Testis (tissue), 5 donors: Measurements from ENCODE around the gene SLC35B1. TPM values are rescaled to one million over a fixed set of nuclear protein-coding genes. Genes with fewer than 3 reads are reported as not detected.

Source experiments
- DNase-seq: peaks from one replicate; pipeline ENCODE4 v3.0.0-alpha.2; 2019
- H3K27ac ChIP-seq, 2 donors: fragments of 200-600 bp; sonication (generic); one replicate each; pipeline ENCODE4 v1.5.1; 2019
- H3K27me3 ChIP-seq: fragments of 200-600 bp; sonication (generic); one replicate; pipeline ENCODE4 v1.5.1; 2019
- H3K36me3 ChIP-seq: fragments of 200-600 bp; sonication (generic); one replicate; pipeline ENCODE4 v1.5.1; 2017; ENCODE audit warnings: low read depth; ENCODE audit errors: missing control alignments
- H3K4me1 ChIP-seq: fragments of 200-600 bp; sonication (generic); one replicate; pipeline ENCODE4 v1.5.1; 2019
- H3K4me3 ChIP-seq, 2 donors: fragments of 200-600 bp; sonication (generic); one replicate each; pipeline ENCODE4 v1.5.1; 2017 to 2019
- H3K9me3 ChIP-seq: fragments of 200-600 bp; sonication (generic); one replicate; pipeline ENCODE4 v1.5.1; 2017
- CTCF ChIP-seq, 3 experiments: fragments of 450-650 bp in 2 of 3; fragments of 200-600 bp in 1 of 3; sonication (generic) in 1 of 3; IDR thresholded peaks; one replicate each; pipeline ENCODE4 v1.5.1; 2016 to 2019; ENCODE audit warnings: antibody characterized with exemption in 3 of 3, mild to moderate bottlenecking in 2 of 3, moderate library complexity in 1 of 3
- POLR2A ChIP-seq: fragments of 450-650 bp; IDR thresholded peaks from one replicate; pipeline ENCODE4 v1.6.1; 2017; ENCODE audit warnings: antibody characterized with exemption, mild to moderate bottlenecking, moderate library complexity
- WGBS, 2 donors: methylation state at CpG; one replicate each; pipeline ENCODE4 v1.1.5; 2018; 5-methylcytosine and 5-hydroxymethylcytosine counted together
- intact Hi-C: fragments of 100-400 bp; cut with DNase I; formaldehyde crosslinking; loops from one replicate; pipeline ENCODE4 v1.15.1; 2023; ENCODE audit warnings: low total_unique reads
- long read RNA-seq, 2 donors: transcript quantifications; one replicate each; lab custom pipeline, GENCODE V29; 2026
- polyA plus RNA-seq: library from polyadenylated mRNA; stranded (reverse); fragments of 350-450 nt; fragmentation: Illumina TruSeq; extraction: RNeasy Lipid Tissue Mini Kit (QIAGEN cat#74804); gene quantifications from one replicate; pipeline ENCODE4 v1.2.3, GENCODE V29; 2014; ENCODE audit warnings: low read depth, low replicate concordance; ENCODE audit not compliant: insufficient read depth
- total RNA-seq, 2 donors: library from RNA; depleted of rRNA; stranded (reverse); fragments of >200 nt; gene quantifications; one replicate each; pipeline ENCODE4 v1.2.3, GENCODE V29; 2016

SLC35B1 gene
- total RNA-seq (10 to 100 TPM; 39.9 to 45.4 TPM), polyA plus RNA-seq (66.3 TPM)
- long read RNA-seq, donor 1, transcript SLC35B1-220 (9 exons, 1,611 nt), result major isoform, 13 of 30 reads
- long read RNA-seq, donor 1, partial matches to known transcripts, result 12 of 30 reads
- long read RNA-seq, donor 1, other reads (novel, unspliced or antisense), result 0 of 30 reads
- long read RNA-seq, donor 2, transcript SLC35B1-220 (9 exons, 1,611 nt), result major isoform, 8 of 16 reads
- long read RNA-seq, donor 2, partial matches to known transcripts, result 6 of 16 reads
- long read RNA-seq, donor 2, other reads (novel, unspliced or antisense), result 0 of 16 reads

- peak within 1 kb of the TSS; percentile 94 to 97 for H3K27ac ChIP-seq
- H3K9me3 ChIP-seq, result no peaks in the 10 kb centered on the region
- H3K4me1 ChIP-seq, result peaks cover 16% of the 10 kb centered on the region
- TF ChIP-seq CTCF (IDR thresholded peaks at IDR 0.05) (peak; percentile 64 to 82 (median 70)), POLR2A (no peak)
- intact Hi-C loops, result loop anchor here (5.0 kb wide), 1 partner anchor 69 kb away; no protein-coding TSS in a partner anchor
- 1 to 2% methylated on average over 34 to 53 of the region's 53 CpGs for WGBS, 2 donors
- H3K36me3 ChIP-seq, result no peaks in the 10 kb centered on the region
- peak; percentile 100 for DNase-seq
- no peaks in the 10 kb centered on the region for H3K27me3 ChIP-seq
- peak within 1 kb of the TSS; percentile 86 to 87 for H3K4me3 ChIP-seq
Observed at GRCh38 chr17:49707608-49708514, at the start of gene SLC35B1. Gene SLC35B1, minus strand, starts transcription at chr17:49707964. Its CDS starts 131 bp downstream, at chr17:49707833.

GRCh38 chr17:49757151-49757777, 49.5 kb upstream of the SLC35B1 start:
- Histone ChIP-seq H3K27me3 (no peaks in the 10 kb centered on the region), H3K4me1 (peaks cover 12% of the 10 kb centered on the region), H3K4me3 (no peak overlapping the region), H3K9me3 (no peaks in the 10 kb centered on the region), H3K27ac (no peak overlapping the region), H3K36me3 (no peaks in the 10 kb centered on the region)
- no peak for DNase-seq
- TF ChIP-seq POLR2A, result no peak
- no peak for TF ChIP-seq CTCF (IDR thresholded peaks at IDR 0.05)
- intact Hi-C loops, result no loop called here
- 56 to 57% methylated on average over 6 of the region's 6 CpGs for whole genome bisulfite sequencing, 2 donors

- no peaks in the 10 kb centered on the region for H3K27me3 ChIP-seq
- WGBS, 2 donors, result 85 to 86% methylated on average over 9 of the region's 9 CpGs
- no peak overlapping the region for H3K27ac ChIP-seq
- no peaks in the 10 kb centered on the region for H3K36me3 ChIP-seq
- TF ChIP-seq POLR2A (no peak), CTCF (IDR thresholded peaks at IDR 0.05) (no peak)
- intact Hi-C loops, result no loop called here
- no peak overlapping the region for H3K4me3 ChIP-seq
- H3K4me1 ChIP-seq, result peaks cover 12% of the 10 kb centered on the region
- no peaks in the 10 kb centered on the region for H3K9me3 ChIP-seq
- no peak for DNase-seq
Observed at GRCh38 chr17:49756323-49757150, 48.8 kb upstream of the SLC35B1 start.

- no peaks in the 10 kb centered on the region for H3K36me3 ChIP-seq
- intact Hi-C loops, result no loop called here
- H3K27me3 ChIP-seq, result no peaks in the 10 kb centered on the region
- 79 to 87% methylated on average over 4 of the region's 4 CpGs for WGBS, 2 donors
- H3K27ac ChIP-seq, result no peak overlapping the region
- H3K4me3 ChIP-seq, result no peak overlapping the region
- peaks cover 12% of the 10 kb centered on the region for H3K4me1 ChIP-seq
- no peak for DNase-seq
- H3K9me3 ChIP-seq, result no peaks in the 10 kb centered on the region
- no peak for TF ChIP-seq POLR2A
- TF ChIP-seq CTCF (IDR thresholded peaks at IDR 0.05), result no peak
Observed at GRCh38 chr17:49755663-49756283, 48.0 kb upstream of the SLC35B1 start.
